SU-DHL-6 (cell line): ENCODE measurements around the gene KATNIP.

ENCODE experiments used
- CTCF ChIP-seq: fragments of 200-600 bp; sonication (generic); IDR thresholded peaks from one replicate; pipeline ENCODE4 v1.5.1; 2017; ENCODE audit warnings: antibody characterized with exemption, mild to moderate bottlenecking, low read length, moderate library complexity; ENCODE audit not compliant: insufficient read depth, poor library complexity, severe bottlenecking
- EZH2phosphoT487 ChIP-seq: fragments of 200-600 bp; sonication (generic), shearing (Covaris generic); conservative IDR thresholded peaks from 2 replicates; pipeline ENCODE4 v1.6.1; 2018; ENCODE audit warnings: mild to moderate bottlenecking, antibody characterized with exemption, low read length, moderate library complexity, mixed read lengths

GRCh38 chr16:27508476-27508875 lies 41.5 kb upstream of the KATNIP start:
- TF ChIP-seq CTCF: no peak
- TF ChIP-seq EZH2phosphoT487: no peak
